ENCODE results near the gene ZCCHC2.

The ZCCHC2 gene

GRCh38 chr18:62611453-62612288 is 88.8 kb downstream of the ZCCHC2 start:
- no peak for TF ChIP-seq JUND (IDR thresholded peaks at IDR 0.05; ENCODE audit: low read depth)
- in situ Hi-C loops (cut with HindIII; ENCODE audit: low pct_unique_long_range_greater_than_20kb, low sequenced_read_pairs) = no loop called here
- DNase-seq (ENCODE audit: low read depth in 1 of 2, low spot score in 1 of 2) = no peak

GRCh38 chr18:62612289-62612645 is 89.4 kb downstream of the ZCCHC2 start:
- in situ Hi-C loops (cut with HindIII; ENCODE audit: low pct_unique_long_range_greater_than_20kb, low sequenced_read_pairs) = no loop called here
- DNase-seq (ENCODE audit: low read depth in 1 of 2, low spot score in 1 of 2) = no peak
- no peak for TF ChIP-seq JUND (IDR thresholded peaks at IDR 0.05; ENCODE audit: low read depth)

- DNase-seq (ENCODE audit: low read depth in 1 of 2, low spot score in 1 of 2) = no peak
- no peak for TF ChIP-seq JUND (IDR thresholded peaks at IDR 0.05; ENCODE audit: low read depth)
- in situ Hi-C loops (cut with HindIII; ENCODE audit: low pct_unique_long_range_greater_than_20kb, low sequenced_read_pairs) = no loop called here
Observed at GRCh38 chr18:62612776-62613175, 90.0 kb downstream of the ZCCHC2 start.

- DNase-seq (ENCODE audit: low read depth in 1 of 2, low spot score in 1 of 2) = no peak
- no peak for TF ChIP-seq JUND (IDR thresholded peaks at IDR 0.05; ENCODE audit: low read depth)
- in situ Hi-C loops (cut with HindIII; ENCODE audit: low pct_unique_long_range_greater_than_20kb, low sequenced_read_pairs) = no loop called here
Observed at GRCh38 chr18:62614494-62614893, 91.7 kb downstream of the ZCCHC2 start.

- DNase-seq (ENCODE audit: low read depth in 1 of 2, low spot score in 1 of 2) = no peak
- no peak for TF ChIP-seq JUND (IDR thresholded peaks at IDR 0.05; ENCODE audit: low read depth)
- in situ Hi-C loops (cut with HindIII; ENCODE audit: low pct_unique_long_range_greater_than_20kb, low sequenced_read_pairs) = no loop called here
Observed at GRCh38 chr18:62616331-62616805, 93.5 kb downstream of the ZCCHC2 start.

- DNase-seq (ENCODE audit: low read depth in 1 of 2, low spot score in 1 of 2) = no peak
- in situ Hi-C loops (cut with HindIII; ENCODE audit: low pct_unique_long_range_greater_than_20kb, low sequenced_read_pairs) = no loop called here
- TF ChIP-seq JUND (IDR thresholded peaks at IDR 0.05; ENCODE audit: low read depth) = no peak
Observed at GRCh38 chr18:62617793-62618591, 95.2 kb downstream of the ZCCHC2 start.

GRCh38 chr18:62618735-62619134 is 95.9 kb downstream of the ZCCHC2 start:
- in situ Hi-C loops (cut with HindIII; ENCODE audit: low pct_unique_long_range_greater_than_20kb, low sequenced_read_pairs) = no loop called here
- no peak for DNase-seq (ENCODE audit: low read depth in 1 of 2, low spot score in 1 of 2)
- TF ChIP-seq JUND (IDR thresholded peaks at IDR 0.05; ENCODE audit: low read depth) = no peak

GRCh38 chr18:62621546-62621945 is 98.7 kb downstream of the ZCCHC2 start:
- DNase-seq (ENCODE audit: low read depth in 1 of 2, low spot score in 1 of 2) = no peak
- no peak for TF ChIP-seq JUND (IDR thresholded peaks at IDR 0.05; ENCODE audit: low read depth)
- in situ Hi-C loops (cut with HindIII; ENCODE audit: low pct_unique_long_range_greater_than_20kb, low sequenced_read_pairs) = no loop called here

GRCh38 chr18:62625019-62625418 is 102.2 kb downstream of the ZCCHC2 start:
- in situ Hi-C loops (cut with HindIII; ENCODE audit: low pct_unique_long_range_greater_than_20kb, low sequenced_read_pairs) = no loop called here
- no peak for DNase-seq (ENCODE audit: low read depth in 1 of 2, low spot score in 1 of 2)
- TF ChIP-seq JUND (IDR thresholded peaks at IDR 0.05; ENCODE audit: low read depth) = no peak

All from T47D (cell line).